CD4-positive, alpha-beta T cell treated with Interleukin-15 for 1 hour (primary cell): ENCODE results near the gene MAGOHB.
"Not testable (repeated sequence)": the region's sequence is repeated elsewhere in the genome, so short reads cannot be mapped to it uniquely, and the experiment has no call there.

ENCODE experiments used
- DNase-seq: peaks from one replicate; pipeline ENCODE4 v3.0.0-alpha.2; 2020

The MAGOHB gene

DNA sequence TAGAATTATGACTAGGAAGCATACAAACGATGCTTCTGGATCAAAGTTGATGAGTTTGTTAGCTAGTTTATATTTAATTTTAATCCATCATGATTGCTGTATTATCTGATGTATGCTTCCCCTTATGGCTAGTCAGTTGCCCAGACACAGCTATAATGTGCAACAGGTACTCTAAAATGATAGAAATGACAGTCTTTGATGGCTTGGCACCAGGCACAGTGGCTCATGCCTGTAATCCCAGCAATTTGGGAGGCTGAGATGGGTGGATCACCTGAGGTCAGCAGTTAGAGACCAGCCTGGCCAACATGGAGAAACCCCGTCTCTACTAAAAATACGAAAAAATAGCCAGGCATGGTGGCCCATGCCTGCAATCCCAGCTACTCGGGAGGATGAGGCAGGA, 2.2 kb downstream of the MAGOHB start:
- DNase-seq, result not testable (repeated sequence)

DNA sequence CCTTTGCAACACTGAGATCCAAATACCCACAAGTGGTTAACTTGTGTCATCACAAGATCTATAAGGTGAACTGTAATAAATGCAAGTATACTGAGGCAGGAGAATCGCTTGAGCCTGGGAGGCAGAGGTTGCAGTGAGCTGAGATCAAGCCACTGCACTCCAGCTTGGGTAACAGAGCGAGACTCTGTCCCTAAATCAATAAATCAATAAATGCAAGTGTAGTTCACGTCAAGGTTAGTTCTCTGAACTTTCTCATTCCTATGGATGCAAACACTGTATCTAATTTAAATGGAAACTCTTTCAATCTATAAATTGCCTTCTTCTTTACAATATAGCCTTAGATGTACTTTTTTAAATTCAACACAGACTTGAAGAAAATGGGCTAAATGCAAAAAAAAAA, 3.2 kb downstream of the MAGOHB start:
- DNase-seq, result no peak

DNA sequence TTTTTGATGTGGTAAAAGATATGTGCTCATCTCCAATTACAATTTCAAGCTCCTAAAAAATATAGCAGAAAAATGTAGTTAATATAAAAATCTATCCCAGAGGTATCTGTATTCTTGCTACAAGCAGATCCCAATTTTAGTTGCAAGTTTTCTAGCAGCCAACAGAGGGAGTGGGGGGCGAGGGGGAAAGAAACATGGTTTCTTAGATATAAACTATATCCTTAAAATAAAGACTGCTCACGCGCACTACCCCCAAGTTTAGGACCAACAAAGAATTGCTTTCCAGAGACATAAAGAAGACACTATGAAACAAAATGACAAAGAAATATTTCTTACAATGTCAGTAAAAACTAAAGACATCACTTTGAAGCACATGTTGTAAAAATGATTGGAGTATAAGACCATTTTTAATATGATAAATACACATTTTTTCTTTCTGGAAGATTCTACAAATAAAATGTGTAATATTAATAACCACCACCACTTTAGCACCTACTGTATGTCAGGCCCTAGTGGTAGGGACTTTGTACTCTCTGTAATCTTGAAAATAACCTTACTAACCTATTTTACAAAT, 5.4 kb downstream of the MAGOHB start:
- no peak for DNase-seq

DNA sequence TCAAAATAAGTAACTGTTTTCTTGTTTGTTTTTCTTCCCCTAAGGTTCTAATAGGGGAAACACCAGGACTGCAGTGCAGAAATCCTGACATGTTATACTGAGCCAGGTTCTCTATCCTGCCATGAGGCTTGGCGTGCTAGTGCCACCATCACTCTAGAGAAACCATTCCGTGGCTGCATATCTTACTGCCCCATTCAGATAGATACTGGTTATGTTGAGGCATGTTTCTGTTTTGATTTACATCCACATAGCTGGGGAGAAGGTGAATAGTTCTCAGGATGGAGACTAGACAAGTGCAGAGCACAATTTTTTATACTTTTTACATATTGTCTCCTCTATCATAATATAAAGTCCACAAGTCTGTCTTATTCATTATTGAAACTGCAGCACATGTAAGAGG, 11.5 kb downstream of the MAGOHB start:
- no peak for DNase-seq

GRCh38 chr12:10600988-10601387, 12.4 kb downstream of the MAGOHB start:
- no peak for DNase-seq

DNA sequence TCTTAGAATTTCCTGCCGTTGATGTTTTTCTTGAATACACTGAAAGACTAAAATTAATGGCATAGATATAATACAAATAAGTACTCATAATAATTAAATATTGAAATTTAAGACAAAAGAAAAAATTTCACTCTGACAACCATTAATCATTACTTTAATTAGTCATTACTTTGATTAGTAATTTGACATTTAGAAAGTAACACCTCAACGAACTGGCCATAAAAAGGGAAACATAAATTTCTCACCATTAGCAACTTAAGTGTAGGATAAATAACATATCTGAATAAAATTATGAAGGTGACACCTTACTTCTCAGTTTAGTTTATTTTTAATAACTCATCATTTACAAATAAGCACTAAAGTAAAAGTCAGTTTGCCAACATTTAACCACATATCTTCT, 17.5 kb downstream of the MAGOHB start:
- DNase-seq, result no peak

DNA sequence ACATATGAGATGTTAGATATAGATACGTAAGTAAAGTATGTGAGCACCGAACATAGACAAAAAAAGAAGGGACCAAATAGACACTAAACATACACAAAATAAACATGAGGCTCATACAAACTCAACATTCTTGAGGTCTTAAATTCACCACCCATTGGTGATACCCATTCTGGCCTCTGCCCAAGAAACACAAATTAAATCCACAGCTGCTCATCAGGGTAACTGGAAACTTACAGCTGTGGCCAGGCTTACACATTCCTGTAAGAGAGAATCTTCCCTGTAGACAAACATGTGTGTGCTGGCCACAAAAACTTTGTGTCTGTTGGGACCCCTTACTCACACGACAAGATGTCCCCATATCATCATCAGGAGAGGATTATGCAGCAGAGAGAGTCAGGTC, 22.4 kb downstream of the MAGOHB start:
- no peak for DNase-seq

DNA sequence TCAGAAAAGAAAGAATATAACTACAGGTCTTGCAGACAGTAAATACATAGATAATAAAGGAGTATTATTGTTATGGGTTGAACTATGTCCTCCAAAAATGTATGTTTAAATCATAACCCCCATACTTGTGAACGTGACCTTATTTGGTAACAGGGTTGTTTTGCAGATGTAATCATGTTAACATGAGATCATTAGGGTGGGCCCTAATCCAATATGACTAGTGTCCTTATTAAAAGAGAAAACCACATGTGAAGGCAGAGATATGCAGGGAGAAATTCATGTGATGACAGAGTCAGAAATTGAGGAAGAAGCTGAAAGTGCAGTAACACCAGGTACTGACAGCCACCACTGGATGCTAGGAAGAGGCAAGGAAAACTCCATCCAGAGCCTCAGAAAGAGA, 29.0 kb downstream of the MAGOHB start:
- no peak for DNase-seq

GRCh38 chr12:10582704-10583103, 30.7 kb downstream of the MAGOHB start:
- DNase-seq, result no peak

GRCh38 chr12:10582133-10582532, 31.3 kb downstream of the MAGOHB start:
- DNase-seq, result not testable (repeated sequence)

GRCh38 chr12:10574307-10574706, 39.1 kb downstream of the MAGOHB start:
- DNase-seq, result no peak

GRCh38 chr12:10572021-10572490, 41.4 kb downstream of the MAGOHB start:
- DNase-seq, result not testable (repeated sequence)

GRCh38 chr12:10571141-10571540, 42.3 kb downstream of the MAGOHB start:
- no peak for DNase-seq

GRCh38 chr12:10567813-10568212, 45.6 kb downstream of the MAGOHB start:
- no peak for DNase-seq

DNA sequence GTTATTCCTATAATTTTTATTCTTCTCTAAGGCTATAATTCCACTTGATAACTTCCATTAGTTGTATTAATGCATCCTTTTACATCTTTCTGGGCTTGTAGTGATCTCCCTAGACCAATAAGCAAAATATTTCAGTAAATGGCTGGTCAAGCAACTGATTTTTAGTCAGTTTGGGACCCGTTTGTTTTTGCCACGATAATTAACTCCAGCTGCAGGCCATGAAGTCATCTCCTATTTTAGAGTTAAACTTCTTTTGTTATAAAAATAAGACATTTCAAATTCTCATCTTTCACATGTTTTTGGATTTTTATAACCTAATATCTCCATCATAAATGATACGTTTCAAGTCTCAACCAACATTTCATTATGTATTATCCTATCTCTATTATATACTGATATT, 49.4 kb downstream of the MAGOHB start:
- DNase-seq, result no peak

DNA sequence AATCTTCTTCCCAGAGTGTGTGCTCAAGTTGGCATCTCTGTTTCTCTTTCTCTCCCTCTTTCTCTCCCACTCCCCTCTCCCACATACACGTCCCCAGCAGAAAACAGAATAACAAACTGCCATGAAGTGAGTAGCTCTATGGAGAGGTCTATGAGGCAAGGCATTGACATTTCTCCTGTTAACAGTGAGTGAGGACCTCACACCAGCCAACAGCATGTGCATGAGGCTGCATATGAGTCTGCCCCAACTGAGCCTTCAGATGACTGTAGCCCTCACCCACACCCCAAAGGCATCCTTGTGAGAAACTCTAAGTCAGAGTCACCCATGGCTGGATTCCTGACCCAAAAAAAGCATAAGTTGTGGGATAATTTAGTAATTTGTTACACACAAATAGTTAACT, 50.4 kb downstream of the MAGOHB start:
- DNase-seq, result no peak

GRCh38 chr12:10562306-10562933, 51.0 kb downstream of the MAGOHB start:
- DNase-seq, result no peak

DNA sequence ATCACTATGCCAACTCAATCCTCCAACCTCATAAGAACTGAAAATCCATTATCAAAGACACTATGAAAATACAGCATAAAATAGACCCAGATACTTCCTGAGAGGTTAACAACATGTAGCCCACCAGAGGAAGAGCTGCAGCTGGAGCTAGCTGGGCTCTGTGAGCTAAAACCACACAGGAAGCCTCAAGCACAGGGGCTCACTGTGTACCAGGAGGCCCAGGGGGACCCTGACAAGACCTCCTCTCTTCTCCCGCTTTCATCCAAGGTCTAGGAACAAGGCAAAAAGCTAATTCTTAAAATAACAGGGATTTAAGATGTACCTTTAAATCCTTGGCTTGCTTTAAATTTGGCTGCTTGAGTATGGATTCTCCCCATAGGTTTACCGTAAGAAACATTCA, 54.2 kb downstream of the MAGOHB start:
- peak; percentile 63 for DNase-seq

DNA sequence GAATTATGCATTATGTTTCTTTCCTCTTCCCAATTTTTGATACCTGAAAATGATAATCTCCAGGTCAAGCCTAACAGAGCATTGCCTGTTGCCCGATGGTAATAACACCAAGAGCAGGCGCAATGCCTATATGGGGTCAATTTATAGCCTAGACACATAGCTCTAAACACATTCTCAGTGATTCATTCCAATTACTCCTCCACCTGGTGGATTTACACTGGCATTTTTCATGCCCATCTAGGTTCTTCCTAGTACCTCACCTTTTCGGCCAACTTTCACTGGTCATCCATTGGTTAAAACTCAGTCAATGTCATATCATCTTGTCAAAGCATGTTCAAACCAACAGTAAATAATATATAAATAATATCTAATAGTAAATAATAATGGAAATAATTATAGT, 54.6 kb downstream of the MAGOHB start:
- DNase-seq, result no peak

DNA sequence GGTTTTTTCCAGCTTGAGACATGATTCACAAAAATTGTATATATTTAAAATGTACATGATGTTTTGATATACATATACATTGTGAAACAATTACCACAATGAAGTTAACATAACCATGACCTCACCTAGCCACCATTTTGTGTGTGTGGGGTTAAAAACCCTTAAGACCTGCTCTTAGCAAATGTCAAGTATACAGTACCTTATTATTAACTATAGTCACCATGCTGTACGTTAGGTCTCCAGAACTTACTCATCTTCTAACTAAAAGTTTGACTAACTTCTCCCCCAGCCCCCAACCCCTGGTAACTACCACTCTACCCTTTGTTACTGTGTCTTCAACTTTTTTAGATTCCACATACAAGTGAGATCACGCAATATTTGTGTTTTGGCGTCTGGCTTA, 55.1 kb downstream of the MAGOHB start:
- DNase-seq, result no peak

DNA sequence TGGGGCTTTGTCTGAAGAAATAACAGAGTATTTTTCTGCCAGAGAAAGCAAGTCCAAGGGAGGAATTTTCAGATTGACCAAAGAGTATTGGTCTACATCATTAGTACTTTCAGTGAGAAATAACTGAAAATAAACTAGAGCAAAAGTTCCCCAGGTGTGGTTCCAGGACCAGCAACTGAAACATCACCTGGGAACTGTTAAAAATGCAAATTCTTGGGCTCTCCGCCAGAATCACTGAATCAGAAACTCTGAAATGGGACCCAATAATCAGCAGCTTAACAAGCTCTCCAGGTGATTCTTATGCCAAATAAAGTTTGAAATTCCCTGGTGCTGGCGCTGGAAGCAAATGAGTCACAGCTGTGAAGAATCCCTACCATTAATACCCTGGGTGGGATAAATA, 55.6 kb downstream of the MAGOHB start:
- no peak for DNase-seq

DNA sequence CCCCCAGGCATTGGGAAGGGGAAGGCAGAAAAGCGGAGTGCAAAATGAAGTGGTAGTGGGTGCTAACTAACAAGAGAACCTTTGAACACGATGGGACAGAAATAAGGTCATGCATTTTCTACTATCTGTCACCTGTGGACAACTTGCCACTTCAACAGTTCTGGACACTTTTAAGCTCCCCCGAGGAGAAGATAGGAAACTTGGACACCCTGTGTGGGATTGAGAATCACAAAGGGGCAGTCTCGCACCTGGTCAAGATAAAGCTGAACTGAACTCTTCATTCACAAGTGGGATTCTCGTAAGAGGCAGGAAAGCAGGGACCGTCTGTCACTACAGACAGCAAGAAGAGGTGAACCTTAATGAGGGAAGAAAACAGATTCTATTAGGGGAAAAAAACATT, 56.1 kb downstream of the MAGOHB start:
- DNase-seq, result no peak

GRCh38 chr12:10554756-10555481, 58.5 kb downstream of the MAGOHB start:
- peak; percentile 41 for DNase-seq

GRCh38 chr12:10554228-10554755, 59.1 kb downstream of the MAGOHB start:
- peak; percentile 58 for DNase-seq
